HG03460 (cell line): ENCODE data around the gene KLHL17.
"Not testable (repeated sequence)": the region's sequence is repeated elsewhere in the genome, so short reads cannot be mapped to it uniquely, and the experiment has no call there.

Experiments used
- ATAC-seq: cut with Tn5 transposase; IDR thresholded peaks from one replicate; pipeline ENCODE4 v1.9.1; 2021; ENCODE audit not compliant: unreplicated experiment

KLHL17 gene

DNA sequence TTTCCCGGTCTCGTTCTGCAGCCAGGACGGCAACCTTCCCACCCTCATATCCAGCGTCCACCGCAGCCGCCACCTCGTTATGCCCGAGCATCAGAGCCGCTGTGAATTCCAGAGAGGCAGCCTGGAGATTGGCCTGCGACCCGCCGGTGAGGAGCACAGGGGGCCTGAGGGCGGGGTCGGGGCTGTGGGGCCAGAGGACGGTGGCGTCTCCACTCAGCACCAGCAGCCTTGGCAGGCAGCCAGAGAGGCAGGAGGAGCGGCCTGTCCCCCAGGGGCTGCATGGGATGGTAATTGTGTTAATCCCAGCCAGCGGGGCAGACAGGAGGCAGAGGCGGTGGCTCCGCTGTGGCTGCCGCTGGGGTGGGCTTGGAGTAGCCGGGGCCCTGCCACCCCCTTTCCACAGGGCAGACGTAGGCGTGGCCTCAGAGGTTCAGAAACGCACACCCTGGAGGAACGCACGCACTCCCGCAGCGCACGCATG is 24.6 kb upstream of the KLHL17 start:
- no peak for ATAC-seq

- no peak for ATAC-seq
These were observed 23.8 kb upstream of the KLHL17 start for GRCh38 chr1:936348-937264.

- no peak for ATAC-seq
These were observed 22.9 kb upstream of the KLHL17 start for GRCh38 chr1:937521-937920.

GRCh38 chr1:938088-938683 is 22.2 kb upstream of the KLHL17 start:
- ATAC-seq, result no peak

DNA sequence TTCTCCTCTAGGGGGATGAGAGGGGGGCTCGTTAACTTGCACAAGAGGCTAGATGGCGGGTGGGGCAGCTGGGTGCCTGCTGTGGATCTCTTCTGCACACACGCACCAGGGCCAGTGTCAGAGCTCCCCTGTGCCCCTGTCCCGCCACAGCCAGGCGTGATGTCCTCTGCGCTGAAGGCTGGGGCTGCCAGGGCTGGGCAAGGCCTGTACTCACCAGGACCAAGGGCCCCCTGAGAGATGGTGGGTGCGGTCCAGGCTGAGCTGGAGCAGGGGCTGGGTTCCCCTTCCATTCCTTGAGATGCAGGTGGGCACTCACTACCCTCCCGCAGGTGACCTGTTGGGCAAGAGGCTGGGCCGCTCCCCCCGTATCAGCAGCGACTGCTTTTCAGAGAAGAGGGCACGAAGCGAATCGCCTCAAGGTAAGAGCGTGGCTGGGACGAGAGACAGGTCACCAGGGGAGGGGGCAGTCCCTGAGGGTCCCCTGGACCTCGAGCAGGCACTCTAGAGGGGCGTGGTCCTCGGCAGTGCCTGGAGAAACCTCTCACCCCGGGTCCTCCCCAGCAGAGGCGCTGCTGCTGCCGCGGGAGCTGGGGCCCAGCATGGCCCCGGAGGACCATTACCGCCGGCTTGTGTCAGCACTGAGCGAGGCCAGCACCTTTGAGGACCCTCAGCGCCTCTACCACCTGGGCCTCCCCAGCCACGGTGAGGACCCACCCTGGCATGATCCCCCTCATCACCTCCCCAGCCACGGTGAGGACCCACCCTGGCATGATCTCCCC is 21.5 kb upstream of the KLHL17 start:
- no peak for ATAC-seq

DNA sequence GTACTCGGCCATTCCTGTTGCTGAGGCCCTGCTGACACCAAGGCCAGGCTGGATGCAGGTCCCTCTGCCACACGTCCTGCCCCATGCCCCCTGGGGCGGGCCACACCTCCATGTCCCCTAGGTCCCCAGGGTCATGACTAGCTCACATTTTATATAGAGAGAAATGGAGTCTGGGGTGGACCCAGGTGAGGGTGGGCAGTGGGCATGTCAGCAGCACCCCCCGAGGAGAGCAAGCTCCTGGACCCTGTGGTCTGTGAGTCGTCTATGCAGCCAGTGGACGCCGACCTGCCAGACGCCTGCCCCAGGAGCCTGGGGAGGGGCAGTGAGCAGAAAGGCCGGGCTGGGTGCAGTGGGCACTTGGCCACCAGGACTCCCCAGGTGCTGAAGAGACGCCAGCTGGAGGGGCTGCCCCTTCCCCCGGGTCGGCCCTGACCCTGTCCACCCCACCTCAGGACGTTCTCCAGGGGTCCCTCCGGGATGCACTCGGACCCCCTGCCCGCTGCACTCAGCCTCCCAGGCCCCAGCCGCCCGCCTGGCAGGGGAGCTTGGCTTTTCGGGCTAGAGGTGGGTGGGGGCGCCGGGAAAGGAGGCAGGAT is 20.8 kb upstream of the KLHL17 start:
- ATAC-seq, result no peak

GRCh38 chr1:940107-941014 is 20.0 kb upstream of the KLHL17 start:
- no peak for ATAC-seq

- no peak for ATAC-seq
These were observed 19.3 kb upstream of the KLHL17 start for GRCh38 chr1:941015-941587.

DNA sequence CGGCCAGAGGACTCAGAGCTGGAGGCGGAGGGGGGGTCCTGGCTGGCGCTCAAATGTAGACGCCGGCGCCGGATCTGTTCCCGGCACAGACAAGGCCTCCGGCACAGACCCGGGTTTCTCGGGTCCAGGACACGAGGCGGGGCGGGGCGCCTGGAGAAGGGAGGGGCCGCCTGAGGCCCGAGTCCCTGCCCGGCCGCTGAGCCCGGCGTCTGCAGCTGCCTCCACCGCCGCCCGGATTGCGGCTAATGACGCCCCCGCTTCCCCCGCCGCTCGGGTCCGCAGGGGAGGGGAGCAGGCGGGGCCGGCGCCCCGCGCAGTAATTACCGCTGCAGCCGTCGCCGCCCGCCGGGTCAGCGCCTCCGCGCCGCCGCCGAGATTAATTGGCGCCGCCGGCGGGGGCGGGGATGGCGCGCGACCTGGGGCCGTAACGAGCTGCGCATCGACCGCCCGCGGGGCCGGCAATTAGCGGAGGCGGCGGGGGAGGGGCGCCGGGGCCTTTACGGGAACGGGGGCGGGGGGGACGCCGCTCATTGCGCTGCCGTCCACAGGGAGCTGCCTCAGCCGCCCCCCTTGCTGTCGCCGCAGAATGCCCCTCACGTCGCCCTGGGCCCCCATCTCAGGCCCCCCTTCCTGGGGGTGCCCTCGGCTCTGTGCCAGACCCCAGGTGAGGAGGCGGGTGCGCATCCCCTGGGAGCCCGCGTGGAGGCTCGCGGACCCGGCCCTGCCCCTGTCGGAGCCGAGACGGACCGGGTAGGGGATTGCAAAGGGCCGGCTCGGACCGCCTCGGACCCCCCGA is 18.6 kb upstream of the KLHL17 start:
- no peak for ATAC-seq

DNA sequence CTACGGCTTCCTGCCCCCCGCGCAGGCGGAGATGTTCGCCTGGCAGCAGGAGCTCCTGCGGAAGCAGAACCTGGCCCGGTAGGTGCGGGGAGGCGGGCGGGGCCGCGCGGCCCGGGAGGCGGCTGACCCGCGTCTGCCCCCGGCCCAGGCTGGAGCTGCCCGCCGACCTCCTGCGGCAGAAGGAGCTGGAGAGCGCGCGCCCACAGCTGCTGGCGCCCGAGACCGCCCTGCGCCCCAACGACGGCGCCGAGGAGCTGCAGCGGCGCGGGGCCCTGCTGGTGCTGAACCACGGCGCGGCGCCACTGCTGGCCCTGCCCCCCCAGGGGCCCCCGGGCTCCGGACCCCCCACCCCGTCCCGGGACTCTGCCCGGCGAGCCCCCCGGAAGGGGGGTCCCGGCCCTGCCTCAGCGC is 18.0 kb upstream of the KLHL17 start:
- ATAC-seq, result no peak

DNA sequence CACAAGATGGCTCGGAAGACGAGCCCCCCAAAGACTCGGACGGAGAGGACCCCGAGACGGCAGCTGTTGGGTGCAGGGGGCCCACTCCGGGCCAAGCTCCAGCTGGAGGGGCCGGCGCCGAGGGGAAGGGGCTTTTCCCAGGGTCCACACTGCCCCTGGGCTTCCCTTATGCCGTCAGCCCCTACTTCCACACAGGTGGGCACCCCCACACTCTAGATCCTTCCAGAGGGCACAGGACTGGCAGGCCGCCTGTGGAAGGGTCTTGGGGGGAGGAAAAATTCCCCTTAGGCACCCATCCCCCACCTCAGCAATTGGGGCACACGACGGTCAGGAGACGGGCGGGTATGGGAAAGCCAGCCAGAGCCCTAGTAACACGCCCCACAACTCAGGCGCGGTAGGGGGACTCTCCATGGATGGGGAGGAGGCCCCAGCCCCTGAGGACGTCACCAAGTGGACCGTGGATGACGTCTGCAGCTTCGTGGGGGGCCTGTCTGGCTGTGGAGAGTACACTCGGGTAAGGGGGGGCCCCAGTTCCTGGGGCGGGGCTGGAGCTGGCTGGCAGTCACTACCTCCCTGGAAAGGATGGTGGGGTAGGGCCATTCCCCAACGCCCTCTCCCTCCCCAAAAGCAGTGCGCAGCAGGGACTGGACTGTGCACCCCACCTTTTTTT is 17.4 kb upstream of the KLHL17 start:
- ATAC-seq, result no peak

DNA sequence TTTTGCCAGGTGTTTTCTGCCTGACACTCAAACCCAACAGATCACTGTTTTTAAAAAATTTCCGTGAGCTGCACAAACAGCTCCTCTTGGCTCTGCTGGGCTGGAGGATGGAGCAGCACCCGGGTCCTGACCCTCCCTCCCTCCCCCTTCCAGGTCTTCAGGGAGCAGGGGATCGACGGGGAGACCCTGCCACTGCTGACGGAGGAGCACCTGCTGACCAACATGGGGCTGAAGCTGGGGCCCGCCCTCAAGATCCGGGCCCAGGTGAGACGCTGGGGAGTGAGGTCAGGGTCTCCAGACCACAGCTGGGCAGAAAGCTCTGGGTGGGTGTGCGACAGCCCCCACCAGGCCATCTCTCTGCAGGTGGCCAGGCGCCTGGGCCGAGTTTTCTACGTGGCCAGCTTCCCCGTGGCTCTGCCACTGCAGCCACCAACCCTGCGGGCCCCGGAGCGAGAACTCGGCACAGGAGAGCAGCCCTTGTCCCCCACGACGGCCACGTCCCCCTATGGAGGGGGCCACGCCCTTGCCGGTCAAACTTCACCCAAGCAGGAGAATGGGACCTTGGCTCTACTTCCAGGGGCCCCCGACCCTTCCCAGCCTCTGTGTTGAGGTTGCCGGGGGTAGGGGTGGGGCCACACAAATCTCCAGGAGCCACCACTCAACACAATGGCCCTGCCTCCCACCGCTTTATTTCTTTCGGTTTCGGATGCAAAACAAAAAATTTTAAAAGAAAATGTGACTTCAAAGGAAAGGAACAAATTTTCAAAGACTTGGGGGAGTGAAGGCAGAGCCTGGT is 16.6 kb upstream of the KLHL17 start:
- no peak for ATAC-seq

DNA sequence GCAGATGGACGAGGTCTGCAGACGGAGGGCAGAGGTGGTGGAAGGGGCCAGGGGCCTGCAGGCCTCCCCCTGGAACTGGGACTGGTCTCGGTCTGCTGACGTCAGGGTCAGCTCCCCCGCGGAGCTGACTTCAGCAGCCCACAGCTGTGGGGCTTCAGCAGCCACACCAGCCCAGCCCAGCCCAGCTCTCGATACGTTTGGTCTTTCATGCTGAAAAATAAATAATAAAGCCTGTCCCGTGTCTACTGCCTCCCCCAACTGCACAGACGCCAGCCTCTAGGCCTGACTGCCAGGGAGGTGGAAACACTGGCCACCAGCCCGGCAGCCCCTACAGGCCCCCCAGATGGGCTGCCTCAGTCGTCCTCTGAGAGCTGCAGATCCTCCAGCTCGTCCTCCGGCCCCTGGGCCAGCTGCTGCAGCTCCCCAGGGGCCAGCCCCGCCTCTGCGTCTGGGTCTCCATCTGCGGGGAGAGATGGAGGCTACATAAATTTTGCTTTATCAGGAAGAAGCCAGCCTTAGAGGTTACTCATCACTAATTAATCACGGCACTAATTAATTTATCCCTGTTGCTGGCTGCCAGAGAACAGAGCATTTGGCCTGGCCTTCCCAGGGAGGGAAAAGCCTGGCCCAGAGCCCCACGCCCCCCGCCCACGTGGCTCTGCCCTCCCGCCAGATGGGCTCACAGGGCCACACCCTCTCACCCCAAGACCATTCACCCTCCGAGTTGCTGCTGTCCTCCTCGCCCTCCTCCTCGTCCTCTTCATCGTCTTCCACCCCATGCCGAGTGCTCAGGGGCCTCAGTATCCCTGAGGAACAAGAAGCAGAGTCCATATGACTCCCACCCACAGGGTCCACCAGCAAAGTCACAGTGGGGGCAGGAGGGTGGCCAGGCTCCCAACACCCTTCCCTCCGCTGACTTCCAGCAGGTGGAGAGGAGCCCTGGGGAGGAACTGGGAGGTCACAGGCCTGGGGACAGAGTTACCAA is 15.8 kb upstream of the KLHL17 start:
- ATAC-seq, result no peak

GRCh38 chr1:945688-946556 is 14.5 kb upstream of the KLHL17 start:
- ATAC-seq, result no peak

DNA sequence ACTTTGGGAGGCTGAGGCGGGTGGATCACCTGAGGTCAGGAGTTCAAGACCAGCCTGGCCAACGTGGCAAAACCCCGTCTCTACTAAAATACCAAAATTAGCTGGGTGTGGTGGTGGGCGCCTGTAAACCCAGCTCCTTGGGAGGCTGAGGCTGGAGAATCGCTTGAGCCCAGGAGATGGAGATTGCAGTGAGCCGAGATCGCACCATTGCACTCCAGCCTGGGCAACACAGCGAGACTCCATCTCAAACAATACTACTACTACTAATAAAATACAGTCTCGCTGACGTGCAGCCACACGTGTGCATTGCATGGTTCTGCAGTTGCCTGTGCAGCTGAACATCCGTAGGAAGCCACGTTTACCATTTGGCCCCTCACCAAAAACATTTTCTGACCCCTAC is 13.6 kb upstream of the KLHL17 start:
- not testable (repeated sequence) for ATAC-seq

GRCh38 chr1:947958-948357 is 12.4 kb upstream of the KLHL17 start:
- ATAC-seq, result no peak
